Right renal pelvis (tissue), 4 donors: Measurements from ENCODE around the gene TOMM22. TPM values are rescaled to one million over a fixed set of nuclear protein-coding genes. Genes with fewer than 3 reads are reported as not detected.
"Not testable (repeated sequence)": the region's sequence is repeated elsewhere in the genome, so short reads cannot be mapped to it uniquely, and the experiment has no call there.

ENCODE experiments used
- DNase-seq, 4 donors: peaks; one replicate each; pipeline ENCODE4 v3.0.0-alpha.2; 2013; ENCODE audit warnings: low read depth in 4 of 4, low spot score in 3 of 4, missing footprints in 1 of 4
- polyA plus RNA-seq, 4 donors: library from polyadenylated mRNA; unstranded; fragments of 120-200 nt; gene quantifications; one replicate each; pipeline ENCODE4 v1.2.1, GENCODE V29; 2013; ENCODE audit not compliant: insufficient read length in 4 of 4

TOMM22 gene
- 100 to 1,000 TPM in 2 of 4 donors, 10 to 100 TPM in 2; 96.7 to 105 (median 101) TPM for polyA plus RNA-seq

DNA sequence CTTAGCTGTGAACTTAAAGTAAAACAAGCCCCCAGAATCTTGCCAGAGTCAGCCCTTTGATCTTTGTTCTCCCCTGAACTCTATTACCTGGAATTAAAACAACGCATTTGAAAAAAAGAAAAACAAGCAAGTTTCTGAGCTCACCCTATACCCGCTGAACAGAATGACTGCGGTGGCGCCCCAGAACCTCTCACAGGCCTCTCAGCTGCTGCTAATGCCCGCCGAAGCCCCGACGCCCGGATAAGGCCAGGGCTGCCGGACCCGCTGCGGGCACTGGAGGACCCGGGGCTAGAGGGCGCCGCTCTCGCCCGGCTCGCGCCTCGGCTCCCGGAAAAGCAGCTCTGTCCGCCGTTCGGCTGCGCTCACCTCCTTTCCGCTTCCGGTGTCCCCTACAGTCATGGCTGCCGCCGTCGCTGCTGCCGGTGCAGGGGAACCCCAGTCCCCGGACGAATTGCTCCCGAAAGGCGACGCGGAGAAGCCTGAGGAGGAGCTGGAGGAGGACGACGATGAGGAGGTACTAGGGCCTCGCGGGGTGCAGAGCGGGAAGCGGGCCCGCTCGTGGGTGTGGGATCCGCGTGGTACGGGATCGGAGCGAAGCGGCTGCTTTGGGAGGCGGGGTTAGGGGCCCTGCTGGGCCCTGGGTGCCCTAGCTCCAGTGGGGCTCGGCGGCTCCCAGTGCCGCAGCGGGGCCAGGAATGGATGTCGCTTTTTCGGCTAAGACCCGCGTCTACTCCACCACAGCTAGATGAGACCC is at the start of gene TOMM22:
Gene TOMM22 (plus strand): TSS at position 376 of the 754 bp plus-strand sequence. CDS start 22 bp downstream, at position 398.
- peak in 3 of 4 donors; percentile 71 to 79 (median 76) for DNase-seq

DNA sequence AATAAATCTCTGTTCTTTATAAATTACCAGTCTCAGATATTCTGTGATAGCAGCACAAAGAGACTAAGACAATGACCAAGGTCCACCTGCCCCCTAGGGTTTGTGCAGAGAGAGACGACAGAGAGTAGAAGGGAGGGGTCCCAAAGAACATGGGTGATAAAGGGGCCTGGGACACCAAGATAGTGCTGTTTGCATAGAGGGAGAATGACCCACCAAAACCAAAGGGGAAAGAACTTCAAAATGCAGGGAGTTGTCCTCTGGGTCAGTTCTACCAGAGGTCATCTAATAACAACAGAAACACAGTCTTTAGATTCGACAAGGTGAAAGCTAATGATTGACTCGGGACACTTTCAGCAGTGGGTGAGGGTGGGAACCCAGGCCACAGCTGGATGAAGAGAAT is 49.2 kb upstream of the TOMM22 start:
- DNase-seq: no peak

DNA sequence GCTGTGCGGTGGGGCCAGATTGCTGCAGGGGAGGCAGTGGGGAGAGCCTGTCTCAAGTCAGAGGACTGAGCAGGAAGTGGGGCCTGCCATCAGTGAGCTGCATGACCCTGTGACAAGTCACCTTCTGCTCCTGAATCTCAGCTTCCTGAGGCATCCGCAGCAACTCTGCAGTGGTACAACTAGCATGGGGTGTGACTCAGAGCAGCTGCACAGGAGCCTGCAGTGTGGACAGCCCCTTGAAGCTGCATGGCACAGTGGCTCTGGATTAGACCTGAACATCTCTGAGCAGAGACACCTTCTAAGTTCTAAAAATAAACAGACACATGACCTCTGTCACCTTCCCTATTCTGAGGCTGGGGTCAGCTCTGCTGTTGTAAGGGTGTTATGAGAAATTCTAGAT is 43.5 kb upstream of the TOMM22 start:
- no peak for DNase-seq

DNA sequence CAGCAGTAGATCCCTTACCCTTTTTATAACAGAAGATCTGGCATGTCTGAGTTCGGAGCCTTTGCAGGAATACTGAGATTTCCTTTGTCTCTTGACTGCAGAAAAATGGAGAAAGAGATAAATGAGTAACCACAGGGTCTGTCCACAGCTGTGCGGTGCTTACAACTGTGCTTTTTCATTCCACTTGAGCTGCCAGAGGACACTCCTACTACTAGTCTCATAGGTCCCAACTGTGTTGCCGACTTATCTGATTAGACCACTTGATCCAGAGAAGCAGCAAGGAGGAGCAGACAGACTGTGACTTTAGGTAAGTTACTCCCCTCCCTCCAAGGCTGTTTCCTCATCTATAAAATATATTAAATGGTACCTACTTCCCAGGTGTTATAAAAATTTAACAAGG is 43.0 kb upstream of the TOMM22 start:
- no peak for DNase-seq

DNA sequence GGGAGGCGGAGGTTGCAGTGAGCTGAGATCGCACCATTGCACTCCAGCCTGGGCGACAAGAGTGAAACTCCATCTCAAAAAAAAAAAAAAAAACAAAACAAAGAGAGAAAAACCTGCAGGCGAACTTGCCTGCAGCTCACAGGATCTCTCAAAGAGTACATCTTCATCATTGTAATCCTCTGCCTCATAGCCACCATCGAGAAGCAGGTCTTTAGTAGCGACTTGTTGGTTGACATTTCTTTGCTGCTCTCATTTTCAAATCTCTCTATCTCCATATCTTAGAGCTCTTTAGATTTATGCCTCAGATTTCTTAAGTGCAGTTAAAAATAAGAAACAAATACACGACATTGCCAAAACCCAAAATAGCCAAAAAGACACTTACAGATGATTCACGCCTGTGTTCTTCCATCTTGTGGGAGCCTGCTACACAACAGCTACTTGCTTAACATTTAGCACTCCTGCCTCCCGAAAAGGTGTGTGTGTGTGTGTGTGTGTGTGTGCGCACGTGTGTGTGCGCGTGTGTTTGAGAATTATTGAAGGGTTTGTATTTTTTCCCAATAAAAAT is 40.2 kb upstream of the TOMM22 start:
- DNase-seq: no peak

DNA sequence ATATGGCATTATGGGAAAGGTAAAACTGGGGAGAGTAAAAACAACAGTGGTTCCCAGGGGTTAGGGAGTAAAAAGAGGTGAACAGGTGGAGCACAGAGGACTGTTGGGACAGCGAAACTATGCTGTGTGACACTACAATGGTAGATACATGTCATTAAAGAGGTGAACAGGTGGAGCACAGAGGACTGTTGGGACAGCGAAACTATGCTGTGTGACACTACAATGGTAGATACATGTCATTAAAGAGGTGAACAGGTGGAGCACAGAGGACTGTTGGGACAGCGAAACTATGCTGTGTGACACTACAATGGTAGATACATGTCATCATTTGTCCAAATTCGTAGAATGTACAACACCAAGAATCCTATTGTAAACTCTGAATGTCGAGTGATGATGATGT is 37.5 kb upstream of the TOMM22 start:
- DNase-seq: not testable (repeated sequence)

DNA sequence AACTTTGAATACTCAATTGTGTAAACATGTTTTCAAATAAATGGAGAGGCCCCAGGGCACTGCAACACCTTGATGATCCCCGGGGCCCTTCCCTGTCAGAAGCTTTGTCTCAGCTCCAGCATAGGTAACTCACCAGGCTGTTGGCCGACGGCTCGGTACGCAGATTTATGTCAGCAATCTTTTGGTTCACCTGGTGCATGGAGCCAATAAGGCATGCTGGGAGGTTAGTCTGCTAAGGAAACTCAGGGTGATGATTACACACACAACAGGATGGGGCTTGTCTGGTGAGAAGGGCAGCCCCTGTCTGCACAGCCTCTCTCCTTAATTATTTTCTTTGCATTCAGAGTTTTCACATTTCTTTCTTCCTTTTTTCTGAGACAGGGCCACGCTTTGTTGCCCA is 36.3 kb upstream of the TOMM22 start:
- no peak for DNase-seq

GRCh38 chr22:38649841-38650522 is 31.8 kb upstream of the TOMM22 start:
- DNase-seq: no peak

DNA sequence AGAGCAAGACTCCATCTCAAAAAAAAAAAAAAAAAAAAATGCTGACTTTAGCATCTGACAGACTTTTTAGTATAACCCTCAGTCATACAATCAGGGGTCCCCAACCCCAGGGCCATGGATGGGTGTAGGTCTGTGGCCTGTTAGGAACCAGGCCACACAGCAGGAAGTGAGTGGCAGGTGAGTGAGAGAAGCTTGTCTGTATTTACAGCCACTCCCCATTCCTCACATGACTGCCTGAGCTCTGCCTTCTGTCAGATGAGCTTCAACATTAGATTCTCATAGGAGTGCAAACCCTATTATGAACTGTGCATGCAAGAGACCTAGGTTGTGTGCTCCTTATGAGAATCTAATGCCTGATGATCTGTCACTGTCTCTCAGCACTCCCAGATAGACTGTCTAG is 28.9 kb upstream of the TOMM22 start:
- DNase-seq: no peak

DNA sequence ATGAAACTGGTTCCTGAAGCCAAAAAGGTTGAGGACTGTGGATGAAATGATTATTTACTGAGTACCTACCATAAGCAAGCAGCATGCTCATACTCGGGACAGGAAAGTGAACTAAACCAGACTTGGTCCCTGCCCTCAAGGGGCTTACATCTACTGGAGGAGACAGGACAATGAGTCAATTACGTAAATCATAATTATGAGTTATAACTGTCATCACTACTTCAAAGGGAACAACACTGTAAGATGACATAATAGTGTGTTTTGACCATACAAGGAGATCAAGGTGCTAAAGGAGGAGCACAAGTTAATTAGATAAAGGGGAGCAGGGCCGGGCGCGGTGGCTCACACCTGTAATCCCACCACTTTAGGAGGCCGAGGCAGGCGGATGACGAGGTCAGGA is 28.0 kb upstream of the TOMM22 start:
- DNase-seq: no peak

GRCh38 chr22:38655519-38656255 is 26.1 kb upstream of the TOMM22 start:
- DNase-seq: peak in 3 of 4 donors; percentile 5 to 25 (median 13)

GRCh38 chr22:38656256-38657044 is 25.3 kb upstream of the TOMM22 start, which contains the start of the genes CBY1 and FAM227A:
CBY1 (plus strand) TSS chr22:38656638; CDS start chr22:38668055, 11,417 bp downstream.
FAM227A (minus strand) TSS chr22:38656392; CDS start chr22:38650168, 6,224 bp downstream.
- DNase-seq: peak; percentile 71 to 93 (median 84)

DNA sequence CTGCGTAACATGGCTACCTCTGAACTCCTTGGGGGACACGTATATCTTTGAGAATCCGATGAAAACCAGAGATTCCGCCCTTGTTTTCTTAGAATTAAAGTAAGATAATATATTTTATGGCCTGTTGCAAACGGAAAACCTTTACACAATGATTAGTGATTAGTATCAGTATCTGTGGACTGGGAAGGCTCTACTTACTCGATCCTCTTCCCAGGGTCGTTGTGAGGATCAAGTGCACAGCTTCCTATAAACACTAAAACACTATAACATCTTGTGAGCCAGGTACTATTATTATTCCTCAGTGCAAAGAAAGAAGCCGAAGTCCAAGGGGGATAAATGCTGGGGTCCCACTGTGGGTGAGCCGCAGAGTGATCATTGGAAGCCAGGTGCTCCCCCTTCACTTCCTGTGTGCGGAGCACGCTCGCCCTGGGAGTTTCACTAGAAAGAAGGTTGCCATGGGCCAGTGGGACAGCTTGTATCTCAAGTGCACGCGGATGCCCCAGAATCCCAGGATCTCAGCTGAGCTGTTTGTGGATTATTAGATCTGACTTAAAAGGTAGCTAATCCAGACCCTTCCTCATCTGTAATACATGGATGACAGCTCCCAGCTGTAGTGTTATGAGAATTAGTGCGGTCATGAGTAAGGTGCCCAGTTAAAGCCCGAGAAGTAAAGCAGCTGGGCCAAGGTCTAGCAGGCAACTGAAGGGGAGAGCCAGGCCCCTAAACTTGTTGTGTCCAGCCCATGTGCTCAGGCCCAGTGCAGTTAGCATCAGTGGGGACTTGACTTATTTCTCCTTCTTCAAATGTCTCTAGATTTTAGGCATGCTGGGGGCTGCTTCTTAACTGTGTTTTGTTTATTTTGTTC is 24.5 kb upstream of the TOMM22 start:
- peak; percentile 3 to 14 (median 10) for DNase-seq

- no peak for DNase-seq
Observed at GRCh38 chr22:38674888-38675287, 6.9 kb upstream of the TOMM22 start.

GRCh38 chr22:38675833-38676232 is 5.9 kb upstream of the TOMM22 start:
- no peak for DNase-seq

DNA sequence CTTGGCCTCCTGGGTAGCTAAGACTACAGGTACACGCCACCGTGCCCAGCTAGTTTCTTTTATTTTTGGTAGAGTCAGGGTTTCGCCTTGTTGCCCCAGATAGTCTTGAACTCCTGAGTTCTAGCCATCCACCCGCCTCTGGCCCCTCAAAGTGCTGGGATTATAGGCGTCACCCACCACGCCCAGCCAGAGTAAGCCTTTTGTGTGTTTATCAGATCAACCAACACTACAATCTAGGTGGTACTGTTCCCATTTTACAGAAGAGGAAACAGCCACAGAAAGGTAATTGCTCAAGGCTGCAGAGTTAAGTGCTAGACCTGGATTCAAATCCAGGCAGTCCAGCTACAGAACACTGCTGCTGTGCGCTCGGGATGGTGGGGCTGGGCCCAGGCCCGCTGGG is 3.1 kb downstream of the TOMM22 start:
- DNase-seq: no peak

GRCh38 chr22:38685761-38686160 is 4.0 kb downstream of the TOMM22 start:
- DNase-seq: no peak

GRCh38 chr22:38689651-38690050 is 7.9 kb downstream of the TOMM22 start:
- DNase-seq: no peak

DNA sequence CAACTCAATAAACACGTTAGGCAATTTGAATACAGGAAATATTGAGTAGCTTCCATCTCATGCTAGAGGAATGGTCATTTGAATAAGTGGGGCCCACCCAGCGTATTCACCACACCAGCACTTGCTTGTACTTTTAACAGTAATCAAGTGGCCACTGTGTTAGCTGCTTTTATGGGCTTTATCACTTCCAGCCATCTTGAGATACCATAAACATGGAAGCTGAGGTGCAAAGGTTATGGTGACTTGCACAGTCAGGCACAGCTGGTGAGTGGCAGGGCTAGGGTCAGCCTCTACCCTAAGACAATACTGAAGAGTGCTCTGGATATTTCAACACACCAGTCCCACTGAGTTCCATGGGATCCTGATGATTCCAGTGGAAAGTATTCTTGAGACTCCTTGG is 12.3 kb downstream of the TOMM22 start:
- no peak for DNase-seq
